Ishikawa (cell line): ENCODE measurements around the gene GALNT10.

Experiments used
- CEBPB ChIP-seq: IDR thresholded peaks from 2 replicates; pipeline ENCODE4 v1.6.1; 2012
- CREB1 ChIP-seq: IDR thresholded peaks from 2 replicates; pipeline ENCODE4 v1.6.1; 2012; ENCODE audit warnings: low read depth
- EGR1 ChIP-seq: IDR thresholded peaks from 2 replicates; pipeline ENCODE4 v1.6.1; 2012
- EP300 ChIP-seq: IDR thresholded peaks from 2 replicates; pipeline ENCODE4 v1.6.1; 2012; ENCODE audit warnings: borderline replicate concordance
- FOXM1 ChIP-seq: IDR thresholded peaks from 2 replicates; pipeline ENCODE4 v1.6.1; 2012; ENCODE audit warnings: low read depth, borderline replicate concordance
- NFIC ChIP-seq: IDR thresholded peaks from 2 replicates; pipeline ENCODE4 v1.6.1; 2012
- RAD21 ChIP-seq: IDR thresholded peaks from 2 replicates; pipeline ENCODE4 v1.6.1; 2012; ENCODE audit warnings: low read depth
- REST ChIP-seq: IDR thresholded peaks from 2 replicates; pipeline ENCODE4 v1.6.1; 2012; ENCODE audit warnings: low read depth, mild to moderate bottlenecking
- TAF1 ChIP-seq: IDR thresholded peaks from 2 replicates; pipeline ENCODE4 v1.6.1; 2012; ENCODE audit warnings: low read depth, mild to moderate bottlenecking
- TCF12 ChIP-seq: IDR thresholded peaks from 2 replicates; pipeline ENCODE4 v1.6.1; 2012; ENCODE audit warnings: low read depth
- TEAD4 ChIP-seq: IDR thresholded peaks from 2 replicates; pipeline ENCODE4 v1.6.1; 2012
- USF1 ChIP-seq: IDR thresholded peaks from 2 replicates; pipeline ENCODE4 v1.6.1; 2012
- YY1 ChIP-seq: IDR thresholded peaks from 2 replicates; pipeline ENCODE4 v1.6.1; 2012; ENCODE audit warnings: low read depth
- ZBTB7A ChIP-seq: IDR thresholded peaks from 2 replicates; pipeline ENCODE4 v1.6.1; 2012; ENCODE audit warnings: low read depth
- TF ChIP-seq, protein P1 (sequence below): IDR thresholded peaks from 2 replicates; pipeline ENCODE4 v1.6.1; 2012

Gene GALNT10

GRCh38 chr5:154349626-154350264 is 159.2 kb downstream of the GALNT10 start:
- TF ChIP-seq EGR1 (no peak), YY1 (no peak), ZBTB7A (no peak), FOXM1 (no peak), TEAD4 (no peak), CEBPB (no peak), TAF1 (no peak), NFIC (no peak), TCF12 (no peak), USF1 (no peak), EP300 (no peak), RAD21 (no peak), CREB1 (no peak), REST (no peak)
- TF ChIP-seq, protein P1, sequence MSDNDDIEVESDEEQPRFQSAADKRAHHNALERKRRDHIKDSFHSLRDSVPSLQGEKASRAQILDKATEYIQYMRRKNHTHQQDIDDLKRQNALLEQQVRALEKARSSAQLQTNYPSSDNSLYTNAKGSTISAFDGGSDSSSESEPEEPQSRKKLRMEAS = no peak

DNA sequence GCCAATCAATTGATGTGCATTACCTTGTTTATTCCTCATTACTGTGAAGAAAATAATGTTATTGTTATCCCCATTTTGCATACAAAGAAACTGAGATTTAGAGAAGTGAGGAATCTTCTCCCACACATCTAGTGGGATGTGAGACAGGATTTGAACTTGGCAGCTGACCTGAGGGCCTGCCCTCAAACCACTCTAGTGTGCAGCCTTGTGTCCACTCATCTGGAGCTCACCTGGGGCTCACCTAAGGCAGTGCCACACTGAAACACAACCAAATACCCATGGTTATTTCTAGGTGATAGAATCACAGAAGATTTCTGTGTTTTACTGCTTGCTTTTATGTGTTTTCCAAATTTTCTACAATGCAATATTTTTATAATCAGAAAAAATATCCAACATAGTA is 160.6 kb downstream of the GALNT10 start:
- TF ChIP-seq CEBPB (no peak), YY1 (no peak), REST (no peak), EGR1 (no peak), USF1 (no peak), TAF1 (no peak), RAD21 (no peak), TCF12 (no peak), EP300 (no peak), CREB1 (no peak), NFIC (no peak), FOXM1 (no peak), TEAD4 (no peak)
- TF ChIP-seq, protein P1 = no peak

- TF ChIP-seq RAD21 = no peak
- no peak for TF ChIP-seq NFIC
- TF ChIP-seq, protein P1 = no peak
- no peak for TF ChIP-seq EP300
- TF ChIP-seq USF1 = no peak
- no peak for TF ChIP-seq FOXM1
- no peak for TF ChIP-seq REST
- TF ChIP-seq TAF1 = no peak
- no peak for TF ChIP-seq CREB1
- TF ChIP-seq TEAD4 = no peak
- TF ChIP-seq CEBPB = no peak
- TF ChIP-seq TCF12 = no peak
- no peak for TF ChIP-seq ZBTB7A
- no peak for TF ChIP-seq YY1
- TF ChIP-seq EGR1 = no peak
These were observed 161.0 kb downstream of the GALNT10 start for GRCh38 chr5:154351566-154351965.
